Measurements from ENCODE around the gene ASB10. TPM values are rescaled to one million over a fixed set of nuclear protein-coding genes. Genes with fewer than 3 reads are reported as not detected.
A peak's percentile ranks its signal among the peaks of the same experiment; 100 is the strongest.

Gene ASB10
- total RNA-seq, 1 experiment from 2014 or later, result not detected

DNA sequence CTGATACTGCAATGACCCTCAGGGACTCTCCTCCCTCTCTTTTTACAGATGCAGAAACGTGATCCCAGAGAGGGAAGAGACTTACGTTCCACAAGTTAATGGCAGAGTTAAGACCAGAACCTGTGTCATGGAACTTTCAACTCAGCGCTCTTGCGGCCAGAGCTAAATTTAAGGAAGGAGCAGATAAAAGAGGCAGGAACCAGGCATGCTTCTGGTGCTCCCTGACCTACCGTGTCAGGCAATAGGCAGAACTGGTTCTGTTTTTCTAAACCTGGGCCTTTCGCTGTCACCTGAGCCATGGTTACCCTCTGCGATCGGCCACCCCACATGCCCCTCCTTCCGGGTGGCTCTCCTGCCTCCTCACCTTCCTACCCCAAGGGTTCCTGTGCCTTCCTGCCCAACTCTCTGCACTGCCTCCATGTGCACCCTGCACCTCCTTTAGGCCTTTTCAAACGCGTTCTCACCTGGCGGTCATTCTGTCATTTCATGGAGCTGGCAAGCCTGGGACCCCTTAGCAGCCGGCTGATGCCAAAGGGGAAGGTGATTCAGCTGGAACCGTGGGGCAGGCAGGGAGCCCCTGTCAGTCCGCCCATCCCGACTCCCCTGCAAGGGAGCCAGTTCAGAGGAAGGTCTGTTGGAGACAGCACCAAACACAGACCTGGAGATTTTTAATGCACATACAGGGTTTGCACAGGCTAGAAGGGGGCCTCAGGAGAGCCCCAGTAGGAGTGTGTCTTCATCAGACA lies 11.8 kb downstream of the ASB10 start (continued):
- TF ChIP-seq, protein P1, sequence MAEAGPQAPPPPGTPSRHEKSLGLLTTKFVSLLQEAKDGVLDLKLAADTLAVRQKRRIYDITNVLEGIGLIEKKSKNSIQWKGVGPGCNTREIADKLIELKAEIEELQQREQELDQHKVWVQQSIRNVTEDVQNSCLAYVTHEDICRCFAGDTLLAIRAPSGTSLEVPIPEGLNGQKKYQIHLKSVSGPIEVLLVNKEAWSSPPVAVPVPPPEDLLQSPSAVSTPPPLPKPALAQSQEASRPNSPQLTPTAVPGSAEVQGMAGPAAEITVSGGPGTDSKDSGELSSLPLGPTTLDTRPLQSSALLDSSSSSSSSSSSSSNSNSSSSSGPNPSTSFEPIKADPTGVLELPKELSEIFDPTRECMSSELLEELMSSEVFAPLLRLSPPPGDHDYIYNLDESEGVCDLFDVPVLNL (CRISPR knock-in tag; IDR thresholded peaks at IDR 0.05; ENCODE audit: borderline replicate concordance, low read depth), result no peak
- TF ChIP-seq ZNF416 (CRISPR knock-in tag; IDR thresholded peaks at IDR 0.05) (no peak), TCF7 (CRISPR knock-in tag; IDR thresholded peaks at IDR 0.05; ENCODE audit: low read depth) (no peak)

DNA sequence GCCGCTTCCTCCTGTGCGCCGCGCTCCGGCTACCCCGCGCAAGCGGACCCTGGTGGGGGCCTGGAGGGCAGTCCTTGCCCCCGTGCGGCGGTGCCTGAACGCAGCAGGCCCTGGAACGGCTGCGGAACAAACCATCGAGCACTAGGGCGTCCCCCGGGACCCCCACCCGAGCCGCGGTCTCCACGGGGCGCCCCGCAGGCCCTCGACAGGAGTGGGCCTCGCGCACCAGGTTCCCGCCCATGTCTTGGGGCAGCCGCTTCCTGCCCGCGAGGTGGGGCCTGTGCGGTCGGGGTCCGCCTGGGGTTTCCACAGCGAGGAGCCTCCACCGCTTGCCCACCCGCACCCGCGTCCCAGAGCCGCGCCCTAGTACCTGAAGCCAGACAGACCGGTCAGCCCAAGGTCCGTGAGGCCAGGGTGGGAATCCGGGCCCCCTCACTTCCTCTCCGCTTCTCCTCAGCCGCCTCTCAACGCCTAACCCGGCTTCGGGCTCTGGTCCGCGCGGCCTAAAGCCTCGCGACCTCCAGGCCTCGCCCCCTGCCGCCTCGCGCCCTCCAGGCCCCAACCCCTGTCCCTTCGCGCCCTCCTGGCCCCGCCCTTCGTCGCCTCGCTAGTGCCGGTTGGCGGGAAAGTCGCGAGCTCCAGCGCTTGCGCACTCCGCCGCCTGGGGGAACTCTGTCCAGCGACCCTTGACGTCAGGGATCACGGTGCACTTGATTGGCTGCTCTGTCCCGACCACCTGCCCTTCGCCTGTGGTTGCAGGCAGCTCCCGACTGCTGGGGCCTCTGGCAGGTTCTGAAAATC lies 12.6 kb downstream of the ASB10 start:
- Mint-ChIP-seq H3K27me3 (ENCODE audit: low read depth) (peaks cover 84% of the 10 kb centered on the region), H3K36me3 (no peaks in the 10 kb centered on the region), H3K4me1 (peaks cover 12% of the 10 kb centered on the region), H3K4me3 (no peak overlapping the region), H3K27ac (no peak overlapping the region), H3K9me3 (peaks cover 8% of the 10 kb centered on the region)
- ATAC-seq (peak; percentile 62), DNase-seq (ENCODE audit: low spot score) (peak; percentile 82)
- ChIA-PET CTCF (interaction anchor here (0.6 to 4.2 kb wide), 9 partner anchors 11 to 89 kb away, joined by 3 to 52 read pairs (median 10); partner anchors contain the start of genes ABCF2 and H2BK1), POLR2A (no interaction called here)
- TF ChIP-seq ZNF423 (CRISPR knock-in tag; IDR thresholded peaks at IDR 0.05), result no peak
- TF ChIP-seq, protein P2, sequence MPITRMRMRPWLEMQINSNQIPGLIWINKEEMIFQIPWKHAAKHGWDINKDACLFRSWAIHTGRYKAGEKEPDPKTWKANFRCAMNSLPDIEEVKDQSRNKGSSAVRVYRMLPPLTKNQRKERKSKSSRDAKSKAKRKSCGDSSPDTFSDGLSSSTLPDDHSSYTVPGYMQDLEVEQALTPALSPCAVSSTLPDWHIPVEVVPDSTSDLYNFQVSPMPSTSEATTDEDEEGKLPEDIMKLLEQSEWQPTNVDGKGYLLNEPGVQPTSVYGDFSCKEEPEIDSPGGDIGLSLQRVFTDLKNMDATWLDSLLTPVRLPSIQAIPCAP (CRISPR knock-in tag; IDR thresholded peaks at IDR 0.05), result no peak
- TF ChIP-seq, protein P3, sequence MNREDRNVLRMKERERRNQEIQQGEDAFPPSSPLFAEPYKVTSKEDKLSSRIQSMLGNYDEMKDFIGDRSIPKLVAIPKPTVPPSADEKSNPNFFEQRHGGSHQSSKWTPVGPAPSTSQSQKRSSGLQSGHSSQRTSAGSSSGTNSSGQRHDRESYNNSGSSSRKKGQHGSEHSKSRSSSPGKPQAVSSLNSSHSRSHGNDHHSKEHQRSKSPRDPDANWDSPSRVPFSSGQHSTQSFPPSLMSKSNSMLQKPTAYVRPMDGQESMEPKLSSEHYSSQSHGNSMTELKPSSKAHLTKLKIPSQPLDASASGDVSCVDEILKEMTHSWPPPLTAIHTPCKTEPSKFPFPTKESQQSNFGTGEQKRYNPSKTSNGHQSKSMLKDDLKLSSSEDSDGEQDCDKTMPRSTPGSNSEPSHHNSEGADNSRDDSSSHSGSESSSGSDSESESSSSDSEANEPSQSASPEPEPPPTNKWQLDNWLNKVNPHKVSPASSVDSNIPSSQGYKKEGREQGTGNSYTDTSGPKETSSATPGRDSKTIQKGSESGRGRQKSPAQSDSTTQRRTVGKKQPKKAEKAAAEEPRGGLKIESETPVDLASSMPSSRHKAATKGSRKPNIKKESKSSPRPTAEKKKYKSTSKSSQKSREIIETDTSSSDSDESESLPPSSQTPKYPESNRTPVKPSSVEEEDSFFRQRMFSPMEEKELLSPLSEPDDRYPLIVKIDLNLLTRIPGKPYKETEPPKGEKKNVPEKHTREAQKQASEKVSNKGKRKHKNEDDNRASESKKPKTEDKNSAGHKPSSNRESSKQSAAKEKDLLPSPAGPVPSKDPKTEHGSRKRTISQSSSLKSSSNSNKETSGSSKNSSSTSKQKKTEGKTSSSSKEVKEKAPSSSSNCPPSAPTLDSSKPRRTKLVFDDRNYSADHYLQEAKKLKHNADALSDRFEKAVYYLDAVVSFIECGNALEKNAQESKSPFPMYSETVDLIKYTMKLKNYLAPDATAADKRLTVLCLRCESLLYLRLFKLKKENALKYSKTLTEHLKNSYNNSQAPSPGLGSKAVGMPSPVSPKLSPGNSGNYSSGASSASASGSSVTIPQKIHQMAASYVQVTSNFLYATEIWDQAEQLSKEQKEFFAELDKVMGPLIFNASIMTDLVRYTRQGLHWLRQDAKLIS (CRISPR knock-in tag; IDR thresholded peaks at IDR 0.05; ENCODE audit: borderline replicate concordance), result no peak
- peak; percentile 72; the same call in 1 of the 2 replicates for TF ChIP-seq ZBTB21 (CRISPR knock-in tag; IDR thresholded peaks at IDR 0.05; ENCODE audit: borderline replicate concordance)
- TF ChIP-seq, protein P4, sequence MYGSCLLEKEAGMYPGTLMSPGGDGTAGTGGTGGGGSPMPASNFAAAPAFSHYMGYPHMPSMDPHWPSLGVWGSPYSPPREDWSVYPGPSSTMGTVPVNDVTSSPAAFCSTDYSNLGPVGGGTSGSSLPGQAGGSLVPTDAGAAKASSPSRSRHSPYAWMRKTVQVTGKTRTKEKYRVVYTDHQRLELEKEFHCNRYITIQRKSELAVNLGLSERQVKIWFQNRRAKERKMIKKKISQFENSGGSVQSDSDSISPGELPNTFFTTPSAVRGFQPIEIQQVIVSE (CRISPR knock-in tag; IDR thresholded peaks at IDR 0.05; ENCODE audit: borderline replicate concordance), result no peak
- TF ChIP-seq ZNF121 (CRISPR knock-in tag; IDR thresholded peaks at IDR 0.05), result no peak
- TF ChIP-seq, protein P5, sequence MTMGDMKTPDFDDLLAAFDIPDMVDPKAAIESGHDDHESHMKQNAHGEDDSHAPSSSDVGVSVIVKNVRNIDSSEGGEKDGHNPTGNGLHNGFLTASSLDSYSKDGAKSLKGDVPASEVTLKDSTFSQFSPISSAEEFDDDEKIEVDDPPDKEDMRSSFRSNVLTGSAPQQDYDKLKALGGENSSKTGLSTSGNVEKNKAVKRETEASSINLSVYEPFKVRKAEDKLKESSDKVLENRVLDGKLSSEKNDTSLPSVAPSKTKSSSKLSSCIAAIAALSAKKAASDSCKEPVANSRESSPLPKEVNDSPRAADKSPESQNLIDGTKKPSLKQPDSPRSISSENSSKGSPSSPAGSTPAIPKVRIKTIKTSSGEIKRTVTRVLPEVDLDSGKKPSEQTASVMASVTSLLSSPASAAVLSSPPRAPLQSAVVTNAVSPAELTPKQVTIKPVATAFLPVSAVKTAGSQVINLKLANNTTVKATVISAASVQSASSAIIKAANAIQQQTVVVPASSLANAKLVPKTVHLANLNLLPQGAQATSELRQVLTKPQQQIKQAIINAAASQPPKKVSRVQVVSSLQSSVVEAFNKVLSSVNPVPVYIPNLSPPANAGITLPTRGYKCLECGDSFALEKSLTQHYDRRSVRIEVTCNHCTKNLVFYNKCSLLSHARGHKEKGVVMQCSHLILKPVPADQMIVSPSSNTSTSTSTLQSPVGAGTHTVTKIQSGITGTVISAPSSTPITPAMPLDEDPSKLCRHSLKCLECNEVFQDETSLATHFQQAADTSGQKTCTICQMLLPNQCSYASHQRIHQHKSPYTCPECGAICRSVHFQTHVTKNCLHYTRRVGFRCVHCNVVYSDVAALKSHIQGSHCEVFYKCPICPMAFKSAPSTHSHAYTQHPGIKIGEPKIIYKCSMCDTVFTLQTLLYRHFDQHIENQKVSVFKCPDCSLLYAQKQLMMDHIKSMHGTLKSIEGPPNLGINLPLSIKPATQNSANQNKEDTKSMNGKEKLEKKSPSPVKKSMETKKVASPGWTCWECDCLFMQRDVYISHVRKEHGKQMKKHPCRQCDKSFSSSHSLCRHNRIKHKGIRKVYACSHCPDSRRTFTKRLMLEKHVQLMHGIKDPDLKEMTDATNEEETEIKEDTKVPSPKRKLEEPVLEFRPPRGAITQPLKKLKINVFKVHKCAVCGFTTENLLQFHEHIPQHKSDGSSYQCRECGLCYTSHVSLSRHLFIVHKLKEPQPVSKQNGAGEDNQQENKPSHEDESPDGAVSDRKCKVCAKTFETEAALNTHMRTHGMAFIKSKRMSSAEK (CRISPR knock-in tag; IDR thresholded peaks at IDR 0.05; ENCODE audit: borderline replicate concordance), result no peak
- TF ChIP-seq, protein P6, sequence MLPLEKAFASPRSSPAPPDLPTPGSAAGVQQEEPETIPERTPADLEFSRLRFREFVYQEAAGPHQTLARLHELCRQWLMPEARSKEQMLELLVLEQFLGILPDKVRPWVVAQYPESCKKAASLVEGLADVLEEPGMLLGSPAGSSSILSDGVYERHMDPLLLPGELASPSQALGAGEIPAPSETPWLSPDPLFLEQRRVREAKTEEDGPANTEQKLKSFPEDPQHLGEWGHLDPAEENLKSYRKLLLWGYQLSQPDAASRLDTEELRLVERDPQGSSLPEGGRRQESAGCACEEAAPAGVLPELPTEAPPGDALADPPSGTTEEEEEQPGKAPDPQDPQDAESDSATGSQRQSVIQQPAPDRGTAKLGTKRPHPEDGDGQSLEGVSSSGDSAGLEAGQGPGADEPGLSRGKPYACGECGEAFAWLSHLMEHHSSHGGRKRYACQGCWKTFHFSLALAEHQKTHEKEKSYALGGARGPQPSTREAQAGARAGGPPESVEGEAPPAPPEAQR (CRISPR knock-in tag; IDR thresholded peaks at IDR 0.05), result no peak
- TF ChIP-seq NFE2L1 (CRISPR knock-in tag; IDR thresholded peaks at IDR 0.05), result peak; percentile 88; the same call in 1 of the 2 replicates
- TF ChIP-seq RELA (CRISPR knock-in tag; IDR thresholded peaks at IDR 0.05; ENCODE audit: borderline replicate concordance), result no peak
- TF ChIP-seq, protein P7, sequence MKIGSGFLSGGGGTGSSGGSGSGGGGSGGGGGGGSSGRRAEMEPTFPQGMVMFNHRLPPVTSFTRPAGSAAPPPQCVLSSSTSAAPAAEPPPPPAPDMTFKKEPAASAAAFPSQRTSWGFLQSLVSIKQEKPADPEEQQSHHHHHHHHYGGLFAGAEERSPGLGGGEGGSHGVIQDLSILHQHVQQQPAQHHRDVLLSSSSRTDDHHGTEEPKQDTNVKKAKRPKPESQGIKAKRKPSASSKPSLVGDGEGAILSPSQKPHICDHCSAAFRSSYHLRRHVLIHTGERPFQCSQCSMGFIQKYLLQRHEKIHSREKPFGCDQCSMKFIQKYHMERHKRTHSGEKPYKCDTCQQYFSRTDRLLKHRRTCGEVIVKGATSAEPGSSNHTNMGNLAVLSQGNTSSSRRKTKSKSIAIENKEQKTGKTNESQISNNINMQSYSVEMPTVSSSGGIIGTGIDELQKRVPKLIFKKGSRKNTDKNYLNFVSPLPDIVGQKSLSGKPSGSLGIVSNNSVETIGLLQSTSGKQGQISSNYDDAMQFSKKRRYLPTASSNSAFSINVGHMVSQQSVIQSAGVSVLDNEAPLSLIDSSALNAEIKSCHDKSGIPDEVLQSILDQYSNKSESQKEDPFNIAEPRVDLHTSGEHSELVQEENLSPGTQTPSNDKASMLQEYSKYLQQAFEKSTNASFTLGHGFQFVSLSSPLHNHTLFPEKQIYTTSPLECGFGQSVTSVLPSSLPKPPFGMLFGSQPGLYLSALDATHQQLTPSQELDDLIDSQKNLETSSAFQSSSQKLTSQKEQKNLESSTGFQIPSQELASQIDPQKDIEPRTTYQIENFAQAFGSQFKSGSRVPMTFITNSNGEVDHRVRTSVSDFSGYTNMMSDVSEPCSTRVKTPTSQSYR (CRISPR knock-in tag; IDR thresholded peaks at IDR 0.05), result no peak
- no peak for TF ChIP-seq MYBL2 (CRISPR knock-in tag; IDR thresholded peaks at IDR 0.05)
- TF ChIP-seq, protein P8, sequence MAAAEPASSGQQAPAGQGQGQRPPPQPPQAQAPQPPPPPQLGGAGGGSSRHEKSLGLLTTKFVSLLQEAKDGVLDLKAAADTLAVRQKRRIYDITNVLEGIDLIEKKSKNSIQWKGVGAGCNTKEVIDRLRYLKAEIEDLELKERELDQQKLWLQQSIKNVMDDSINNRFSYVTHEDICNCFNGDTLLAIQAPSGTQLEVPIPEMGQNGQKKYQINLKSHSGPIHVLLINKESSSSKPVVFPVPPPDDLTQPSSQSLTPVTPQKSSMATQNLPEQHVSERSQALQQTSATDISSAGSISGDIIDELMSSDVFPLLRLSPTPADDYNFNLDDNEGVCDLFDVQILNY (CRISPR knock-in tag; IDR thresholded peaks at IDR 0.05), result no peak
